B cell (primary cell): ENCODE measurements around the gene ZNF554. TPM values are rescaled to one million over a fixed set of nuclear protein-coding genes. Genes with fewer than 3 reads are reported as not detected.

Experiments used
- ATAC-seq: fragments of 200-7000 bp; cut with Tn5 transposase; one replicate; pipeline ENCODE4 v1.10.0; 2021; ENCODE audit warnings: low read depth, mild to moderate bottlenecking, moderate number of reproducible peaks, moderate library complexity
- CTCF ChIA-PET: fragments of 350-600 bp; sonication (Branson Sonifier 250); formaldehyde crosslinking; loops from one replicate; lab custom pipeline; 2021; ENCODE audit warnings: antibody characterized with exemption, inconsistent platforms; lab: Charles Lee
- POLR2A ChIA-PET: fragments of 350-600 bp; sonication (Branson Sonifier 250); formaldehyde crosslinking; loops from one replicate; lab custom pipeline; 2021; ENCODE audit warnings: antibody characterized with exemption; lab: Charles Lee
- DNase-seq: peaks from one replicate; pipeline ENCODE4 v3.0.0; 2013
- H2AFZ ChIP-seq: 2 replicates; pipeline ENCODE4 v1.6.1; 2012; ENCODE audit warnings: mild to moderate bottlenecking, low read depth, low read length; ENCODE audit not compliant: insufficient read depth, poor library complexity, severe bottlenecking
- H3K27ac ChIP-seq, 2 donors: 1 replicate in 1 of 2; 2 replicates in 1 of 2; pipeline ENCODE4 v1.5.1; 2012 to 2013; ENCODE audit warnings: low read length in 2 of 2, mild to moderate bottlenecking in 2 of 2, moderate library complexity in 1 of 2
- H3K27me3 ChIP-seq, 4 experiments: fragments of 200-600 bp in 1 of 4; sonication (generic) in 1 of 4; replicated peaks in 1 of 4; 1 replicate in 2 of 4; 2 replicates in 2 of 4; pipeline versions ENCODE4 v1.6.1 to v1.7.0; 2013 to 2016; ENCODE audit warnings: low read length in 3 of 4, mild to moderate bottlenecking in 2 of 4, mixed read lengths in 1 of 4, moderate library complexity in 1 of 4; ENCODE audit not compliant: insufficient read depth in 4 of 4, control insufficient read depth in 3 of 4; ENCODE audit errors: control extremely low read depth in 1 of 4
- H3K36me3 ChIP-seq, 2 experiments: replicated peaks in 1 of 2; 1 replicate in 1 of 2; 2 replicates in 1 of 2; pipeline versions ENCODE4 v1.6.1 to v1.7.1; 2013; ENCODE audit warnings: low read length in 1 of 2; ENCODE audit not compliant: insufficient read depth in 2 of 2, control insufficient read depth in 1 of 2; ENCODE audit errors: control extremely low read depth in 1 of 2, extremely low read depth in 1 of 2
- H3K4me1 ChIP-seq, 2 donors: fragments of 200-600 bp in 1 of 2; sonication (generic) in 1 of 2; 1 replicate in 1 of 2; 2 replicates in 1 of 2; pipeline versions ENCODE4 v1.5.1 to v1.6.1; 2013 to 2017; ENCODE audit warnings: low read length in 2 of 2; ENCODE audit not compliant: control insufficient read depth in 2 of 2, insufficient read depth in 2 of 2
- H3K4me2 ChIP-seq: replicated peaks from 2 replicates; pipeline ENCODE3; 2012; ENCODE audit warnings: mild to moderate bottlenecking, low read depth, low read length; ENCODE audit not compliant: poor library complexity, severe bottlenecking
- H3K4me3 ChIP-seq, 5 experiments: fragments of 200-600 bp in 1 of 5; sonication (generic) in 1 of 5; 1 replicate in 3 of 5; 2 replicates in 2 of 5; pipeline versions ENCODE4 v1.5.1 to v1.7.0; 2011 to 2016; ENCODE audit warnings: low read length in 4 of 5, mild to moderate bottlenecking in 4 of 5, low read depth in 2 of 5, control low read depth in 1 of 5, moderate library complexity in 1 of 5; ENCODE audit not compliant: insufficient read depth in 1 of 5; ENCODE audit errors: control extremely low read depth in 1 of 5, extremely low read depth in 1 of 5
- H3K79me2 ChIP-seq: fragments of 200-600 bp; sonication (generic); one replicate; pipeline ENCODE4 v1.6.0; 2016; ENCODE audit warnings: low read length; ENCODE audit not compliant: control insufficient read depth, insufficient read depth
- H3K9ac ChIP-seq: fragments of 200-600 bp; sonication (generic); 2 replicates; pipeline ENCODE4 v1.6.1; 2017; ENCODE audit warnings: mild to moderate bottlenecking, low read length, moderate library complexity
- H3K9me3 ChIP-seq, 3 donors: one replicate each; pipeline versions ENCODE4 v1.6.1 to v1.7.1; 2013; ENCODE audit warnings: low read length in 2 of 3; ENCODE audit not compliant: control insufficient read depth in 2 of 3, insufficient read depth in 1 of 3; ENCODE audit errors: control extremely low read depth in 1 of 3
- H4K20me1 ChIP-seq: 2 replicates; pipeline ENCODE4 v1.6.0; 2012; ENCODE audit warnings: mild to moderate bottlenecking, low read length; ENCODE audit not compliant: insufficient read depth, control insufficient read depth, poor library complexity, severe bottlenecking
- H3K27ac Mint-ChIP-seq: one replicate; pipeline ENCODE4 v1.8.0; 2021; ENCODE audit warnings: mixed read lengths
- H3K27me3 Mint-ChIP-seq: one replicate; pipeline ENCODE4 v1.8.0; 2021; ENCODE audit warnings: mixed read lengths
- H3K4me1 Mint-ChIP-seq: one replicate; pipeline ENCODE4 v1.8.0; 2021; ENCODE audit warnings: mixed read lengths
- H3K4me3 Mint-ChIP-seq: one replicate; pipeline ENCODE4 v1.8.0; 2021; ENCODE audit warnings: mixed read lengths
- H3K9me3 Mint-ChIP-seq: one replicate; pipeline ENCODE4 v1.8.0; 2022; ENCODE audit warnings: mixed read lengths; ENCODE audit not compliant: insufficient read depth
- EZH2 ChIP-seq: IDR thresholded peaks from 2 replicates; pipeline ENCODE4 v1.6.1; 2012; ENCODE audit warnings: borderline replicate concordance, low read depth, mild to moderate bottlenecking, moderate library complexity, low read length; ENCODE audit not compliant: insufficient read depth, poor library complexity, severe bottlenecking
- WGBS: methylation state at CpG from one replicate; pipeline ENCODE4 v1.1.5; 2013; ENCODE audit warnings: missing lambda C conversion rate; ENCODE audit not compliant: insufficient coverage; 5-methylcytosine and 5-hydroxymethylcytosine counted together
- intact Hi-C: fragments of 100-400 bp; cut with micrococcal nuclease; formaldehyde crosslinking; loops from one replicate; pipeline ENCODE4 v1.10.0; 2022
- polyA plus RNA-seq: library from polyadenylated mRNA; depleted of rRNA; stranded (reverse); fragments of >200 nt; gene quantifications from 2 replicates; pipeline ENCODE4 v1.2.3, GENCODE V29; 2012
- total RNA-seq, 2 donors: library from RNA; stranded (reverse); fragments of 120-200 nt in 1 of 2; gene quantifications; 1 replicate in 1 of 2; 2 replicates in 1 of 2; pipeline versions ENCODE4 v1.2.3 to v1.2.4, GENCODE V29; 2013 to 2022
- TF ChIP-seq, protein P1 (sequence below): fragments of 200-600 bp; IDR thresholded peaks from one replicate; pipeline ENCODE4 v1.8.0; 2022; ENCODE audit warnings: antibody characterized with exemption, mild to moderate bottlenecking

ZNF554 gene
- total and polyA plus RNA-seq, 2 donors (not counting 1 experiment from before 2014, with no cell fraction given) = 2.8 to 5.9 TPM

DNA sequence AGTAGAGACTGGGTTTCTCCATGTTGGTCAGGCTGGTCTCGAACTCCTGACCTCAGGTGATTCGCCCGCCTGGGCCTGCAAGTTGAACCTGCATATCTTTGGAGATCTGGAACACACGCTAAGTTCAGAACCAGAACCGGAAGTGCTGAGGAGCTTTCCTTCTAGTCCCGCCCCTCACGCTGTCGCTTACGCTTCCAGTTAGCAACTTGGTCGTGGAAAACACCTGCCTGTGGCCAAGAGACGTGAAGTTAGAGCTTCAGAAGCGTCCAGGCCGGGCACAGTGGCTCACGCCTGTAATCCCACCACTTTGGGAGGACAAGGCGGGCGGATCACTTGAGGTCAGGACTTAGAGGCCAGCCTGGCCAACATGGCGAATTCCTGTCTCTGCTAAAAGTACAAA is 66.1 kb downstream of the ZNF554 start:
- Histone ChIP-seq H3K9me3 (peaks cover 0 to 10% (median 0%) of the 10 kb centered on the region in 3 donors), H3K4me3 (no peak overlapping the region), H2AFZ (no peak overlapping the region), H3K27me3 (no peaks in the 10 kb centered on the region), H3K36me3 (no peaks in the 10 kb centered on the region), H3K27ac (no peak overlapping the region), H3K79me2 (no peaks in the 10 kb centered on the region), H3K4me2 (no peak overlapping the region), H4K20me1 (no peaks in the 10 kb centered on the region), H3K4me1 (peaks cover 3 to 16% of the 10 kb centered on the region in 2 donors), H3K9ac (no peak overlapping the region)
- H3K4me1 Mint-ChIP-seq = peaks cover 18% of the 10 kb centered on the region
- H3K4me3 Mint-ChIP-seq = no peak overlapping the region
- H3K27me3 Mint-ChIP-seq = no peaks in the 10 kb centered on the region
- no peak for TF ChIP-seq EZH2
- TF ChIP-seq, protein P1, sequence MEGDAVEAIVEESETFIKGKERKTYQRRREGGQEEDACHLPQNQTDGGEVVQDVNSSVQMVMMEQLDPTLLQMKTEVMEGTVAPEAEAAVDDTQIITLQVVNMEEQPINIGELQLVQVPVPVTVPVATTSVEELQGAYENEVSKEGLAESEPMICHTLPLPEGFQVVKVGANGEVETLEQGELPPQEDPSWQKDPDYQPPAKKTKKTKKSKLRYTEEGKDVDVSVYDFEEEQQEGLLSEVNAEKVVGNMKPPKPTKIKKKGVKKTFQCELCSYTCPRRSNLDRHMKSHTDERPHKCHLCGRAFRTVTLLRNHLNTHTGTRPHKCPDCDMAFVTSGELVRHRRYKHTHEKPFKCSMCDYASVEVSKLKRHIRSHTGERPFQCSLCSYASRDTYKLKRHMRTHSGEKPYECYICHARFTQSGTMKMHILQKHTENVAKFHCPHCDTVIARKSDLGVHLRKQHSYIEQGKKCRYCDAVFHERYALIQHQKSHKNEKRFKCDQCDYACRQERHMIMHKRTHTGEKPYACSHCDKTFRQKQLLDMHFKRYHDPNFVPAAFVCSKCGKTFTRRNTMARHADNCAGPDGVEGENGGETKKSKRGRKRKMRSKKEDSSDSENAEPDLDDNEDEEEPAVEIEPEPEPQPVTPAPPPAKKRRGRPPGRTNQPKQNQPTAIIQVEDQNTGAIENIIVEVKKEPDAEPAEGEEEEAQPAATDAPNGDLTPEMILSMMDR = no peak
- intact Hi-C loops = loop anchor here (2.0 to 5.0 kb wide), 2 partner anchors 43 to 65 kb away; partner anchors contain the start of gene ZNF555
- 90% methylated on average over 17 of the region's 17 CpGs for WGBS
- CTCF ChIA-PET = interaction anchor here (0.6 to 0.7 kb wide), 2 partner anchors 9 to 237 kb away, joined by 3 to 4 read pairs; no protein-coding TSS in a partner anchor
- ATAC-seq = no peak
- no peak overlapping the region for H3K27ac Mint-ChIP-seq
- DNase-seq = no peak
- POLR2A ChIA-PET = no interaction called here
- no peaks in the 10 kb centered on the region for H3K9me3 Mint-ChIP-seq

Other genes starting within 250 kb of the ZNF554 start
- 153 and 160 TPM in 2 replicates for gene GNG7, start 117.2 kb upstream of the ZNF554 start, total RNA-seq
- 59.4 and 76.3 TPM in 2 replicates for gene GNG7, start 117.2 kb upstream of the ZNF554 start, polyA plus RNA-seq
- 22.0 and 23.7 TPM in 2 replicates for gene DIRAS1, start 98.5 kb upstream of the ZNF554 start, total RNA-seq
- gene DIRAS1, start 98.5 kb upstream of the ZNF554 start, polyA plus RNA-seq = 5.2 and 9.5 TPM in 2 replicates
- gene SLC39A3, start 79.9 kb upstream of the ZNF554 start, total RNA-seq = 32.8 and 36.4 TPM in 2 replicates
- 24.9 and 37.6 TPM in 2 replicates for gene SLC39A3, start 79.9 kb upstream of the ZNF554 start, polyA plus RNA-seq
- gene SGTA, start 36.6 kb upstream of the ZNF554 start, total RNA-seq = 36.6 and 39.8 TPM in 2 replicates
- gene SGTA, start 36.6 kb upstream of the ZNF554 start, polyA plus RNA-seq = 36.8 and 42.0 TPM in 2 replicates
- gene THOP1, start 34.4 kb upstream of the ZNF554 start, total RNA-seq = 56.4 and 59.0 TPM in 2 replicates
- 54.3 and 80.3 TPM in 2 replicates for gene THOP1, start 34.4 kb upstream of the ZNF554 start, polyA plus RNA-seq
- 7.4 and 9.7 TPM in 2 replicates for gene ZNF555, start 21.6 kb downstream of the ZNF554 start, total RNA-seq
- 0.75 and 1.8 TPM in 2 replicates for gene ZNF555, start 21.6 kb downstream of the ZNF554 start, polyA plus RNA-seq
- not detected in 2 replicates for gene ZNF556, start 47.5 kb downstream of the ZNF554 start, total RNA-seq
- 0.13 and 0.17 TPM in 2 replicates for gene ZNF556, start 47.5 kb downstream of the ZNF554 start, polyA plus RNA-seq
- gene ZNF57, start 81.1 kb downstream of the ZNF554 start, total RNA-seq = 3.4 and 3.8 TPM in 2 replicates
- gene ZNF57, start 81.1 kb downstream of the ZNF554 start, polyA plus RNA-seq = 0.69 and 1.4 TPM in 2 replicates
- gene ZNF77, start 125.1 kb downstream of the ZNF554 start, total RNA-seq = 6.4 and 8.5 TPM in 2 replicates
- gene ZNF77, start 125.1 kb downstream of the ZNF554 start, polyA plus RNA-seq = 3.1 and 4.0 TPM in 2 replicates
- gene TLE6, start 157.7 kb downstream of the ZNF554 start, total RNA-seq = 0.61 and 1.5 TPM in 2 replicates
- gene TLE6, start 157.7 kb downstream of the ZNF554 start, polyA plus RNA-seq = 3.0 and 6.4 TPM in 2 replicates
- gene TLE2, start 209.4 kb downstream of the ZNF554 start, total RNA-seq = 5.3 and 5.7 TPM in 2 replicates
- gene TLE2, start 209.4 kb downstream of the ZNF554 start, polyA plus RNA-seq = 3.0 and 7.3 TPM in 2 replicates
- 665 and 697 TPM in 2 replicates for gene TLE5, start 242.6 kb downstream of the ZNF554 start, total RNA-seq
- gene TLE5, start 242.6 kb downstream of the ZNF554 start, polyA plus RNA-seq = 1,114 and 1,132 TPM in 2 replicates